Activated naive CD8-positive, alpha-beta T cell treated with anti-CD3 and anti-CD28 coated beads for 36 hours (primary cell): Measurements from ENCODE around the gene ABCC8. TPM values are rescaled to one million over a fixed set of nuclear protein-coding genes. Genes with fewer than 3 reads are reported as not detected.
A peak's percentile ranks its signal among the peaks of the same experiment; 100 is the strongest.

ENCODE experiments used
- DNase-seq: peaks from one replicate; pipeline ENCODE4 v3.0.0; 2021
- H3K27ac Mint-ChIP-seq: one replicate; pipeline ENCODE4 v1.8.0; 2022; ENCODE audit warnings: mild to moderate bottlenecking, moderate library complexity, mixed read lengths
- H3K27me3 Mint-ChIP-seq: one replicate; pipeline ENCODE4 v1.8.0; 2022; ENCODE audit warnings: mild to moderate bottlenecking, mixed read lengths
- H3K36me3 Mint-ChIP-seq: one replicate; pipeline ENCODE4 v1.8.0; 2021; ENCODE audit warnings: mild to moderate bottlenecking, mixed read lengths
- H3K4me1 Mint-ChIP-seq: one replicate; pipeline ENCODE4 v1.8.0; 2021; ENCODE audit warnings: mixed read lengths
- H3K4me3 Mint-ChIP-seq: one replicate; pipeline ENCODE4 v1.8.0; 2022; ENCODE audit warnings: mild to moderate bottlenecking, moderate library complexity, mixed read lengths
- H3K9me3 Mint-ChIP-seq: one replicate; pipeline ENCODE4 v1.8.0; 2022; ENCODE audit warnings: mixed read lengths
- total RNA-seq, 2 experiments: library from RNA; stranded (reverse); gene quantifications; one replicate each; pipeline ENCODE4 v1.2.3, GENCODE V29; 2021

Gene ABCC8
- total RNA-seq, 2 experiments from 2014 or later: not detected

- no peaks in the 10 kb centered on the region for H3K9me3 Mint-ChIP-seq
- no peak for DNase-seq
- no peak within 1 kb of the TSS for H3K27ac Mint-ChIP-seq
- H3K27me3 Mint-ChIP-seq: peaks cover 10% of the 10 kb centered on the region
- peak within 1 kb of the TSS; percentile 74 for H3K4me3 Mint-ChIP-seq
- H3K36me3 Mint-ChIP-seq: no peaks in the 10 kb centered on the region
- no peaks in the 10 kb centered on the region for H3K4me1 Mint-ChIP-seq
Measured at GRCh38 chr11:17388609-17389210, 87.9 kb downstream of the ABCC8 start, which contains the start of gene KCNJ11. TSS of gene KCNJ11 (minus strand) at chr11:17388659. CDS start at chr11:17388091, 568 bp downstream.

- H3K4me1 Mint-ChIP-seq: no peaks in the 10 kb centered on the region
Measured at GRCh38 chr11:17387811-17388210, 88.8 kb downstream of the ABCC8 start.

DNA sequence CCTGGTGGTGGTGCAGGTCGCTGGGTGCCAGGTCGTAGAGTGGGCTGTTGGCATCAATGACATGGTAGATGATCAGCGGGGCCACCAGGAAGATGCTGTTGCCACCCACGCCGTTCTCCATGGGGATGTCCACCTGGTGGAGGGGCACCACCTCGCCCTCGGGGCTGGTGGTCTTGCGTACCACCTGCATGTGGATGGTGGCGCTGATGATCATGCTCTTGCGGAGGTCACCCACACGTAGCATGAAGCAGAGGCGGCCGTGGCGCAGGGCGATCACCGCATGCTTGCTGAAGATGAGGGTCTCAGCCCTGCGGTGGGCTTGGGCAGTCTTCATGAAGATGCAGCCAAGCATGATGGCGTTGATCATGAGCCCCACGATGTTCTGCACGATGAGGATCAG lies 89.4 kb downstream of the ABCC8 start:
- Mint-ChIP-seq H3K27ac (no peak overlapping the region), H3K4me3 (no peak overlapping the region), H3K27me3 (peaks cover 10% of the 10 kb centered on the region), H3K9me3 (no peaks in the 10 kb centered on the region), H3K36me3 (no peaks in the 10 kb centered on the region), H3K4me1 (no peaks in the 10 kb centered on the region)
- DNase-seq: no peak

More at GRCh38 chr11:17387811-17388210, 88.8 kb downstream of the ABCC8 start:
- DNase-seq: no peak
- Mint-ChIP-seq H3K36me3 (no peaks in the 10 kb centered on the region), H3K4me3 (no peak overlapping the region), H3K27me3 (peaks cover 10% of the 10 kb centered on the region), H3K27ac (no peak overlapping the region), H3K9me3 (no peaks in the 10 kb centered on the region)

- Mint-ChIP-seq H3K36me3 (no peaks in the 10 kb centered on the region), H3K4me1 (no peaks in the 10 kb centered on the region), H3K27ac (no peak overlapping the region), H3K9me3 (no peaks in the 10 kb centered on the region), H3K27me3 (peaks cover 10% of the 10 kb centered on the region), H3K4me3 (no peak overlapping the region)
- DNase-seq: peak; percentile 59
Measured at GRCh38 chr11:17386331-17387084, 90.1 kb downstream of the ABCC8 start.

DNA sequence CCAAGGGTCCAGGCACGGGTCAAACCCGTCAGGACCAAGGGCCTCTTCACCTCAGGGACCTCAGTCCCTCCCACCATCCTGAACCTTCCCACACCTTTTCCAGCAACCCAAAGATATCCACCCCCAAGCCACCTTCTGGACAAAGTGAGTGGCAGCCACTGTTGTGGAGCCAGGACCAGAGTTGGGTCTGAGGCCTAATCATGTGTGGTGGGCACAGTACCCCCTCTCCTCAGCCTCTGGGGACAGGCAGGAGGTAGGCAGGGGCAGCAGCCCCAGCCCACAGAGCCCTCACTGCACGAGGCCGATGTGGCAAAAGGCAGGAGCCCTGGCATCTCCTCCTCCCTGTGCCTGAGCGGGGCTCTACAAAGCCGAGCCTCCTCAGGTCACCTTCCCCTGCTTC lies 90.7 kb downstream of the ABCC8 start:
- Mint-ChIP-seq H3K4me1 (no peaks in the 10 kb centered on the region), H3K27ac (no peak overlapping the region), H3K27me3 (peaks cover 10% of the 10 kb centered on the region), H3K9me3 (no peaks in the 10 kb centered on the region), H3K36me3 (no peaks in the 10 kb centered on the region), H3K4me3 (no peak overlapping the region)
- no peak for DNase-seq

- H3K27me3 Mint-ChIP-seq: peaks cover 10% of the 10 kb centered on the region
- H3K4me1 Mint-ChIP-seq: no peaks in the 10 kb centered on the region
- DNase-seq: no peak
- H3K9me3 Mint-ChIP-seq: no peaks in the 10 kb centered on the region
- no peak overlapping the region for H3K27ac Mint-ChIP-seq
- no peaks in the 10 kb centered on the region for H3K36me3 Mint-ChIP-seq
- no peak overlapping the region for H3K4me3 Mint-ChIP-seq
Measured at GRCh38 chr11:17385492-17385891, 91.2 kb downstream of the ABCC8 start.

- no peak overlapping the region for H3K4me3 Mint-ChIP-seq
- no peaks in the 10 kb centered on the region for H3K36me3 Mint-ChIP-seq
- H3K9me3 Mint-ChIP-seq: no peaks in the 10 kb centered on the region
- H3K4me1 Mint-ChIP-seq: no peaks in the 10 kb centered on the region
- DNase-seq: peak; percentile 77
- no peak overlapping the region for H3K27ac Mint-ChIP-seq
- peaks cover 7% of the 10 kb centered on the region for H3K27me3 Mint-ChIP-seq
Measured at GRCh38 chr11:17384002-17384511, 92.6 kb downstream of the ABCC8 start.

DNA sequence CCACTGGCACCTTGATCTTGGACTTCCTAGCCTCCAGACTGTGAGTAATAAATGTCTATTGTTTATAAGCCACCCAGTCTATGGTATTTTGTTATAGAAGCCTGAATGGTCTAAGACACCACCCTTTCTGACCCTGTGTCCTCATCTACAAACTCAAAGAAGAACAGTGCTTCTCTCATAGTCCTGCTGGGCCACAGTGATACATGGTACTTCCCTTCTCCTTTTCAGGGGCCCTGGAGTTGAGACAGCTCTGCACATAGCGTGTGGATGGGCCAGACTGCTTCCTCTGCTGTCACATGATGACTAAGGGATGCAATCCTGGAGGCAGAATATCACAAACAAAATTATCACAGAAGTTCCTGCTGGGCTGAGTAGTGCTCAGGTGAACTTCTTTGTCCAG lies 93.2 kb downstream of the ABCC8 start:
- no peak for DNase-seq
- peaks cover under 1% of the 10 kb centered on the region for H3K9me3 Mint-ChIP-seq
- no peak overlapping the region for H3K4me3 Mint-ChIP-seq
- peaks cover 3% of the 10 kb centered on the region for H3K27me3 Mint-ChIP-seq
- no peaks in the 10 kb centered on the region for H3K36me3 Mint-ChIP-seq
- no peaks in the 10 kb centered on the region for H3K4me1 Mint-ChIP-seq
- H3K27ac Mint-ChIP-seq: no peak overlapping the region

DNA sequence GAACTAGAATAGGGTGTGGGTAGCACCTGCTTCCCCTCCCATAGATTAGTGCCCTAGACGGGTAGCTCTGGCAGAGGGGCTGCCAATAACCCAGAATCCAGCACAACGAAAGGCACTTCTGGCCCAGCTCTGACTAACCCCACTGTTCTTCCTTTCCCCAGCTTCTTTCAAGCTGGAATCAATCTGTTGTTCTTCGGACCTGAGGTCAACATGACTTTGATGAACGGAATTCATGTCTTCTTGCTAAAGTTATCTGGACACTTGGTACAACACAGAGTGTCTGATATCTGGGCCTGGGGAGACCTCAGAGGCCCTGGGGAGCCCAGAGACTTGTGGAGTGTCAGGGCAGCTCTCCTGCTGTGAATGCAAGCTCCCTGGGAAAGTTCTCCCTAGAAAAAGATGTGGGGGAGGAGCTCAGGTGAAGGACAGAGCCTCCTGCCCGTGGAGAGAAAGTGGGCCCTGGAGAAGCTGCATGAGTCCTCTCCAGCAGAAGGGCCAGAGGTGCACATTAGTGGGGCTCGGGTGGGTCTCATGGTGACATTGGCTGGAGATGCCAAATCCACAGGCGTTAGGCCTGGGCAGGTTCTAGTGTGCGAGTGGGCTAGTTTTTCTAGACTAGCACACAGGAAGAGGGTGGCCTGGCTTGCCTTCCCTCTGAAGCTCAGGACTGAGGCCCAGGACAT lies 94.5 kb downstream of the ABCC8 start:
- Mint-ChIP-seq H3K27me3 (no peaks in the 10 kb centered on the region), H3K36me3 (no peaks in the 10 kb centered on the region), H3K27ac (no peak overlapping the region), H3K4me3 (no peak overlapping the region), H3K9me3 (peaks cover 1% of the 10 kb centered on the region), H3K4me1 (no peaks in the 10 kb centered on the region)
- DNase-seq: no peak

DNA sequence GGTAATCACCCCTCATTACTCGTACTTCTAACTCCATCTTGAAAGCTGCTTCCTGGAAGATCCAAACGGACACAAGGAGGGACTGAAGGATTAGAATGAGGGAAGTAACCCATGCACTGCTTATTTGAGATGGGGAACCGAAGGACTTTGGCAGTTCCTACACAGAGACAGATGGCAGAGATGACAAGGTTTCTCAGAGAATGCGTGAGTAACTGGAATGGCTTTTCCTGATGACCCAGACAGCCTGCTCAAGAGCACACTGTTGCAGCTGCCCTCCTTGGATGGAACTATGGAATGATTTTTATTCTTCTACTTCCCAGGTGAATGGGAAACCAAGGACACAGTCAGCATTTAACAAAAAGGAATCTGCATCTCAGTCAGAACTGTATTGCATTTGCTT lies 95.5 kb downstream of the ABCC8 start:
- peaks cover 1% of the 10 kb centered on the region for H3K9me3 Mint-ChIP-seq

GRCh38 chr11:17379383-17380180 lies 97.1 kb downstream of the ABCC8 start:
- Mint-ChIP-seq H3K4me3 (no peak overlapping the region), H3K9me3 (peaks cover 1% of the 10 kb centered on the region), H3K27ac (no peak overlapping the region), H3K36me3 (peaks cover 2% of the 10 kb centered on the region), H3K27me3 (no peaks in the 10 kb centered on the region), H3K4me1 (no peaks in the 10 kb centered on the region)
- no peak for DNase-seq

More for the DNA sequence above, 95.5 kb downstream of the ABCC8 start:
- DNase-seq: no peak
- H3K36me3 Mint-ChIP-seq: no peaks in the 10 kb centered on the region
- H3K4me3 Mint-ChIP-seq: no peak overlapping the region
- no peaks in the 10 kb centered on the region for H3K4me1 Mint-ChIP-seq
- no peaks in the 10 kb centered on the region for H3K27me3 Mint-ChIP-seq
- no peak overlapping the region for H3K27ac Mint-ChIP-seq

DNA sequence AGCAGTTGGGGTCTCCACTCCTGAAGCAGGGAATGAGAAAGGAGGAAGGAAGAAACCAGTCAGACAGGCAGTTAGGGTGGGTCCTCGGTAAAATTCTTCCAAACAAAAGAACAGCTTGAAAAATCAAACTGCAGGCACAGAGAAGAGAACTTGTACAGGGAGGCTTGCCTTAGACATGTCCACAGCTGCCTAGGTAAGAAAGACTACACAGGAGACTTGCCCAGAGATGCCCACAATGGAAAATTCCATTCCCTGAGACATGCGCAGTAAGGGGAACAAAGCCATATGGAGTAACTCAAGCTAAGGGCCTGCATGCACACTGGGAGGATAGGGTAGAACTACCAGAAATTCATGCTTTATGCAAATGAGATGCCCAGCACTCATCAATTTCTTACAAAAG lies 98.0 kb downstream of the ABCC8 start:
- Mint-ChIP-seq H3K27ac (no peak overlapping the region), H3K36me3 (peaks cover 8% of the 10 kb centered on the region), H3K9me3 (peaks cover 1% of the 10 kb centered on the region), H3K4me1 (no peaks in the 10 kb centered on the region), H3K4me3 (no peak overlapping the region), H3K27me3 (no peaks in the 10 kb centered on the region)
- DNase-seq: no peak

GRCh38 chr11:17376493-17376892 lies 100.2 kb downstream of the ABCC8 start:
- Mint-ChIP-seq H3K4me3 (no peak overlapping the region), H3K27ac (no peak overlapping the region), H3K4me1 (no peaks in the 10 kb centered on the region), H3K36me3 (peaks cover 30% of the 10 kb centered on the region), H3K27me3 (no peaks in the 10 kb centered on the region), H3K9me3 (peaks cover 16% of the 10 kb centered on the region)
- DNase-seq: no peak

GRCh38 chr11:17375547-17375946 lies 101.1 kb downstream of the ABCC8 start:
- Mint-ChIP-seq H3K4me3 (no peak overlapping the region), H3K27ac (no peak overlapping the region), H3K36me3 (peaks cover 39% of the 10 kb centered on the region), H3K27me3 (no peaks in the 10 kb centered on the region), H3K9me3 (peaks cover 25% of the 10 kb centered on the region), H3K4me1 (no peaks in the 10 kb centered on the region)
- DNase-seq: no peak

- peaks cover 77% of the 10 kb centered on the region for H3K36me3 Mint-ChIP-seq
- DNase-seq: no peak
- no peak overlapping the region for H3K27ac Mint-ChIP-seq
- H3K4me1 Mint-ChIP-seq: peaks cover 3% of the 10 kb centered on the region
- peaks cover 42% of the 10 kb centered on the region for H3K9me3 Mint-ChIP-seq
- no peak overlapping the region for H3K4me3 Mint-ChIP-seq
- H3K27me3 Mint-ChIP-seq: no peaks in the 10 kb centered on the region
Measured at GRCh38 chr11:17371614-17372013, 105.0 kb downstream of the ABCC8 start.
